Keratinocyte (primary cell): ENCODE data around the gene ZNF274. TPM values are rescaled to one million over a fixed set of nuclear protein-coding genes. Genes with fewer than 3 reads are reported as not detected.

ENCODE experiments used
- DNase-seq: peaks from one replicate; pipeline ENCODE4 v3.0.0-alpha.2; 2011; ENCODE audit warnings: low read depth, missing footprints, low spot score
- FAIRE-seq: peaks from 2 replicates; lab custom pipeline; 2011; peaks lifted over from hg19 to GRCh38; lab: Jason Lieb, UNC
- H2AFZ ChIP-seq: 2 replicates; pipeline ENCODE4 v1.6.0; 2012; ENCODE audit warnings: low read length, control low read depth, inconsistent platforms; ENCODE audit not compliant: control insufficient read depth
- H3K27ac ChIP-seq: 2 replicates; pipeline ENCODE4 v1.5.1; 2011; ENCODE audit warnings: low read length; ENCODE audit not compliant: control insufficient read depth, insufficient read depth
- H3K27me3 ChIP-seq: 3 replicates; pipeline ENCODE4 v1.6.0; 2011; ENCODE audit warnings: low read length; ENCODE audit not compliant: control insufficient read depth, insufficient read depth; ENCODE audit errors: extremely low read depth
- H3K36me3 ChIP-seq, 2 experiments: 2 replicates in 1 of 2; 3 replicates in 1 of 2; pipeline ENCODE4 v1.5.1; 2011; ENCODE audit warnings: low read length in 2 of 2, mild to moderate bottlenecking in 1 of 2; ENCODE audit not compliant: control insufficient read depth in 2 of 2, insufficient read depth in 2 of 2; ENCODE audit errors: extremely low read depth in 1 of 2
- H3K4me1 ChIP-seq: 3 replicates; pipeline ENCODE4 v1.5.1; 2011; ENCODE audit warnings: low read length; ENCODE audit not compliant: control insufficient read depth, insufficient read depth; ENCODE audit errors: extremely low read depth
- H3K4me2 ChIP-seq: 3 replicates; pipeline ENCODE4 v1.6.0; 2011; ENCODE audit warnings: low read depth, low read length; ENCODE audit not compliant: control insufficient read depth, insufficient read depth; ENCODE audit errors: extremely low read depth
- H3K4me3 ChIP-seq, 3 experiments: fragments of 200-600 bp in 1 of 3; sonication (generic) in 1 of 3; 2 replicates in 2 of 3; 3 replicates in 1 of 3; pipeline ENCODE4 v1.5.1; 2011 to 2016; ENCODE audit warnings: low read length in 3 of 3, mild to moderate bottlenecking in 3 of 3, control low read depth in 2 of 3, inconsistent platforms in 1 of 3, low read depth in 1 of 3, mixed read lengths in 1 of 3, mixed run types in 1 of 3, moderate library complexity in 1 of 3; ENCODE audit not compliant: control insufficient read depth in 2 of 3, insufficient read depth in 2 of 3; ENCODE audit errors: extremely low read depth in 1 of 3
- H3K79me2 ChIP-seq: 2 replicates; pipeline ENCODE4 v1.6.0; 2012; ENCODE audit warnings: low read length; ENCODE audit not compliant: control insufficient read depth, insufficient read depth
- H3K9ac ChIP-seq: 3 replicates; pipeline ENCODE4 v1.6.0; 2011; ENCODE audit warnings: low read length; ENCODE audit not compliant: control insufficient read depth, insufficient read depth; ENCODE audit errors: extremely low read depth
- H3K9me1 ChIP-seq: 3 replicates; pipeline ENCODE4 v1.6.0; 2011; ENCODE audit warnings: low read length; ENCODE audit not compliant: control insufficient read depth, insufficient read depth; ENCODE audit errors: extremely low read depth
- H3K9me3 ChIP-seq: 2 replicates; pipeline ENCODE4 v1.5.1; 2012; ENCODE audit warnings: low read depth, low read length; ENCODE audit not compliant: control insufficient read depth
- H4K20me1 ChIP-seq: 3 replicates; pipeline ENCODE4 v1.6.0; 2011; ENCODE audit warnings: low read length; ENCODE audit not compliant: control insufficient read depth, insufficient read depth; ENCODE audit errors: extremely low read depth
- CTCF ChIP-seq, 3 experiments: IDR thresholded peaks in 1 of 3; conservative IDR thresholded peaks in 1 of 3; optimal IDR thresholded peaks in 1 of 3; 2 replicates in 2 of 3; 3 replicates in 1 of 3; pipeline versions ENCODE3 to v1.5.1; 2011; ENCODE audit warnings: low read length in 3 of 3, mild to moderate bottlenecking in 3 of 3, moderate library complexity in 2 of 3, control low read depth in 1 of 3, inconsistent platforms in 1 of 3; ENCODE audit not compliant: insufficient read depth in 2 of 3; ENCODE audit errors: extremely low read depth in 1 of 3
- EZH2 ChIP-seq: IDR thresholded peaks from one replicate; pipeline ENCODE4 v1.6.1; 2012; ENCODE audit warnings: inconsistent platforms, mild to moderate bottlenecking, low read length, moderate library complexity
- dilution Hi-C: fragments of 300-500 bp; cut with MboI; formaldehyde crosslinking; loops from one replicate; pipeline ENCODE4 v1.7.0; 2020; ENCODE audit warnings: low sequenced_read_pairs; ENCODE audit not compliant: extremely low pct_ligation_motif_present
- polyA minus RNA-seq, 3 experiments: library from RNA; depleted of rRNA, polyadenylated mRNA; stranded (reverse); fragments of >200 nt; gene quantifications; 1 replicate in 1 of 3; 2 replicates in 1 of 3; 3 replicates in 1 of 3; pipeline ENCODE4 v1.2.3, GENCODE V29; 2011
- polyA plus RNA-seq, 5 experiments: library from polyadenylated mRNA; depleted of rRNA in 3 of 5; stranded (reverse) in 3 of 5; stranded (forward) in 1 of 5; unstranded in 1 of 5; fragments of >200 nt; gene quantifications; 1 replicate in 1 of 5; 2 replicates in 3 of 5; 3 replicates in 1 of 5; pipeline versions ENCODE4 v1.2.1 to v1.2.3, GENCODE V29; 2011 to 2012; ENCODE audit warnings: missing spikeins in 2 of 5, low read depth in 1 of 5, low replicate concordance in 1 of 5

ZNF274 gene
- 25.0 to 31.2 TPM (median 25.9 TPM) in 3 replicates for polyA plus RNA-seq
- polyA plus RNA-seq (2011; ENCODE audit: low read depth) = 15.5 TPM
- 20.6 and 24.4 TPM in 2 replicates for polyA plus RNA-seq (2011; cell fraction: cytosol; rRNA removed)
- polyA plus RNA-seq (2011; cell fraction: nucleus; rRNA removed) = 64.5 and 72.5 TPM in 2 replicates
- 21.4 and 27.5 TPM in 2 replicates for polyA plus RNA-seq (2012; ENCODE audit: low replicate concordance)
- 31.8 to 42.3 TPM (median 37.5 TPM) in 3 replicates for polyA minus RNA-seq
- polyA minus RNA-seq (2011; cell fraction: cytosol; rRNA and poly(A)+ RNA removed) = 48.9 TPM
- 45.3 and 50.9 TPM in 2 replicates for polyA minus RNA-seq (2011; cell fraction: nucleus; rRNA and poly(A)+ RNA removed)

- H3K27ac ChIP-seq = peak within 1 kb of the TSS; percentile 96
- peaks cover 35% of the 10 kb centered on the region for H3K9me3 ChIP-seq
Observed at GRCh38 chr19:58182989-58183816, at the start of gene ZNF274. ZNF274 (plus strand) TSS chr19:58183061; CDS start chr19:58183966, 905 bp downstream.

GRCh38 chr19:58134244-58134643, 48.6 kb upstream of the ZNF274 start:
- Histone ChIP-seq H4K20me1 (no peaks in the 10 kb centered on the region), H3K79me2 (no peaks in the 10 kb centered on the region), H3K9me3 (peaks cover 26% of the 10 kb centered on the region), H3K9me1 (no peaks in the 10 kb centered on the region), H2AFZ (no peak overlapping the region), H3K36me3 (peaks cover 4 to 9% of the 10 kb centered on the region in 2 experiments), H3K9ac (no peak overlapping the region), H3K27ac (no peak overlapping the region), H3K4me2 (no peak overlapping the region), H3K4me1 (no peaks in the 10 kb centered on the region), H3K27me3 (no peaks in the 10 kb centered on the region), H3K4me3 (no peak overlapping the region)
- DNase-seq = no peak
- dilution Hi-C loops = no loop called here
- no peak for FAIRE-seq
- TF ChIP-seq EZH2 = no peak
- no peak for TF ChIP-seq CTCF (optimal IDR thresholded peaks at IDR 0.05 in 1 of 3, IDR thresholded peaks at IDR 0.05 in 1 of 3, conservative IDR thresholded peaks at IDR 0.05 in 1 of 3; ENCODE audit: extremely low read depth in 1 of 3, insufficient read depth in 2 of 3, low read length in 3 of 3)

More at GRCh38 chr19:58182989-58183816, at the start of gene ZNF274:
- Histone ChIP-seq H3K4me2 (peak within 1 kb of the TSS; percentile 88), H3K27me3 (no peaks in the 10 kb centered on the region), H3K79me2 (peaks cover 32% of the 10 kb centered on the region), H3K36me3 (peaks cover 18 to 28% of the 10 kb centered on the region in 2 experiments), H4K20me1 (no peaks in the 10 kb centered on the region), H2AFZ (peak within 1 kb of the TSS; percentile 95), H3K9ac (peak within 1 kb of the TSS; percentile 96), H3K4me1 (peaks cover 10% of the 10 kb centered on the region), H3K4me3 (peak within 1 kb of the TSS; percentile 83 to 97 (median 86)), H3K9me1 (no peaks in the 10 kb centered on the region)
- FAIRE-seq (peak; percentile 9), DNase-seq (peak; percentile 76)
- dilution Hi-C loops = no loop called here
- TF ChIP-seq CTCF (optimal IDR thresholded peaks at IDR 0.05 in 1 of 3, IDR thresholded peaks at IDR 0.05 in 1 of 3, conservative IDR thresholded peaks at IDR 0.05 in 1 of 3; ENCODE audit: extremely low read depth in 1 of 3, insufficient read depth in 2 of 3, low read length in 3 of 3) (no peak), EZH2 (no peak)
